ENCODE results near the gene ABCG8. TPM values are rescaled to one million over a fixed set of nuclear protein-coding genes. Genes with fewer than 3 reads are reported as not detected.

The ABCG8 gene
- total RNA-seq, 4 donors from 2014 or later: 0.07 TPM; not detected in 3

DNA sequence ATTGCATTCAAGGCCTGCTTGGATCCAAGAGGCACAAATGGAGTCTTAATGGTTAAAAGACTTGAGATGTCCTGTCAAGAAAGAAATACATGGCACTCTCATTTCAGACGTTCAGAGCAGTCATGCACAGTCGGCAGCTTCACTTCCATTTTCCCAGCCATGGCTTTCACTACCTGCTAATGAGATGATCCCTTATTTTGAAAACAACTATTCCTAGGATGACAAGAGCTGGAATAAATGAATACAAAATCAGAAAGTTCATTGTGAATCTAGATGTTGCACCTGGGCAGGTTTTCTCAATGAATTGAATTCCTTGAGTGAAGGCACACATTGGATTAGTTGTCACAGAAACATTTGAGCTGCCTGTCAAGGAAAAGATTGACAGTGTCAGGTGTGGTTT lies 25.8 kb upstream of the ABCG8 start:
- no peaks in the 10 kb centered on the region for H3K4me1 ChIP-seq
- no peak overlapping the region for H3K27ac ChIP-seq
- no peak for TF ChIP-seq POLR2A (IDR thresholded peaks at IDR 0.05)
- TF ChIP-seq, protein P1, sequence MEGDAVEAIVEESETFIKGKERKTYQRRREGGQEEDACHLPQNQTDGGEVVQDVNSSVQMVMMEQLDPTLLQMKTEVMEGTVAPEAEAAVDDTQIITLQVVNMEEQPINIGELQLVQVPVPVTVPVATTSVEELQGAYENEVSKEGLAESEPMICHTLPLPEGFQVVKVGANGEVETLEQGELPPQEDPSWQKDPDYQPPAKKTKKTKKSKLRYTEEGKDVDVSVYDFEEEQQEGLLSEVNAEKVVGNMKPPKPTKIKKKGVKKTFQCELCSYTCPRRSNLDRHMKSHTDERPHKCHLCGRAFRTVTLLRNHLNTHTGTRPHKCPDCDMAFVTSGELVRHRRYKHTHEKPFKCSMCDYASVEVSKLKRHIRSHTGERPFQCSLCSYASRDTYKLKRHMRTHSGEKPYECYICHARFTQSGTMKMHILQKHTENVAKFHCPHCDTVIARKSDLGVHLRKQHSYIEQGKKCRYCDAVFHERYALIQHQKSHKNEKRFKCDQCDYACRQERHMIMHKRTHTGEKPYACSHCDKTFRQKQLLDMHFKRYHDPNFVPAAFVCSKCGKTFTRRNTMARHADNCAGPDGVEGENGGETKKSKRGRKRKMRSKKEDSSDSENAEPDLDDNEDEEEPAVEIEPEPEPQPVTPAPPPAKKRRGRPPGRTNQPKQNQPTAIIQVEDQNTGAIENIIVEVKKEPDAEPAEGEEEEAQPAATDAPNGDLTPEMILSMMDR (IDR thresholded peaks at IDR 0.05 in 4 of 5, conservative IDR thresholded peaks at IDR 0.05 in 1 of 5): no peak
- ATAC-seq (no peak), DNase-seq (no peak)
- no peaks in the 10 kb centered on the region for H3K9me3 ChIP-seq
- intact Hi-C loops (cut with DNase I; ENCODE audit: low total_unique reads): no loop called here
- no peak overlapping the region for H3K4me3 ChIP-seq
- in situ Hi-C loops (cut with MboI; ENCODE audit: low sequenced_read_pairs in 4 of 4): no loop called here
- H3K36me3 ChIP-seq: no peaks in the 10 kb centered on the region
- H3K27me3 ChIP-seq: no peaks in the 10 kb centered on the region

DNA sequence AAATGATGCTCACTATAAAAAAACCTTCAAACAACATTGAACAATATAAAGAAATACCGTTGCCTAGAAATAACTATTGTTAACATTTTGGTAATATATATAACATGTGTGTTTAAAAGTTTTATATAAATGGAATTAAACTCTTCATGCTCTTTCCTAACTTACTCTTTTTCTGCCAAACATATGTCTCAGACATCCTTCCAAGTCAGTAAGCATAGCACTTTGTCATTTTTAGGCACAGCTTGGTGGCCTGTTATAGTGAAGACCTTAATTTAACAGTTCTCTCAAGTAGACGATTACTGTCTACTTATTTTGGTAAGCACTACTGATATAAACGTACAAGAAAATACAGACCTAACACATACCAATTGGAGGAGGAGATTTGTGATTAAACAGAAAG lies 24.1 kb upstream of the ABCG8 start:
- Histone ChIP-seq H3K27me3 (no peaks in the 10 kb centered on the region), H3K36me3 (no peaks in the 10 kb centered on the region), H3K4me1 (no peaks in the 10 kb centered on the region), H3K27ac (no peak overlapping the region), H3K9me3 (no peaks in the 10 kb centered on the region), H3K4me3 (no peak overlapping the region)
- DNase-seq (no peak), ATAC-seq (no peak)
- intact Hi-C loops (cut with DNase I; ENCODE audit: low total_unique reads) (no loop called here), in situ Hi-C loops (cut with MboI; ENCODE audit: low sequenced_read_pairs in 4 of 4) (no loop called here)
- TF ChIP-seq, protein P1 (IDR thresholded peaks at IDR 0.05 in 4 of 5, conservative IDR thresholded peaks at IDR 0.05 in 1 of 5): no peak
- TF ChIP-seq POLR2A (IDR thresholded peaks at IDR 0.05): no peak

DNA sequence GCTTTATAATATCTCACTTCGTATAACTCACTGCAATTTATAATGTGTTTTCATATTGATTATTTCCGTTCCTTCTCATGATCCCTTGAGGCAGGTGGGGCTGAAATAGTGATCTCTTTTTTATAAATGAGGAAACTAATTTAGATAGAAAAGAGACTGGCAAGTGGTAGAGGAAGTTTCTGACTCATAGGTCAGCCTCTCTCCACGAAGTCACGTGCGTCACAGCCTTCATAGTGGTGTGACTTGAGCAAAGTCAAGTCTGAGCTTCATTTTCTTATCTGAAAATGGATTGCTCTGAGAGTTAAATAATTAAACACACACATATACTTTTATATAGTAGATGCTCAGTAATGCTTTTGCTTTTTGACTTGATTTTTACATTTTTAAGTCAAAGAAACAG lies 20.0 kb upstream of the ABCG8 start:
- no peak overlapping the region for H3K4me3 ChIP-seq
- H3K4me1 ChIP-seq: no peaks in the 10 kb centered on the region
- H3K27ac ChIP-seq: no peak overlapping the region
- DNase-seq (no peak), ATAC-seq (no peak)
- H3K27me3 ChIP-seq: no peaks in the 10 kb centered on the region
- H3K9me3 ChIP-seq: no peaks in the 10 kb centered on the region
- H3K36me3 ChIP-seq: no peaks in the 10 kb centered on the region
- intact Hi-C loops (cut with DNase I; ENCODE audit: low total_unique reads): no loop called here
- in situ Hi-C loops (cut with MboI; ENCODE audit: low sequenced_read_pairs in 4 of 4): no loop called here
- no peak for TF ChIP-seq POLR2A (IDR thresholded peaks at IDR 0.05)
- TF ChIP-seq, protein P1 (IDR thresholded peaks at IDR 0.05 in 4 of 5, conservative IDR thresholded peaks at IDR 0.05 in 1 of 5): no peak

DNA sequence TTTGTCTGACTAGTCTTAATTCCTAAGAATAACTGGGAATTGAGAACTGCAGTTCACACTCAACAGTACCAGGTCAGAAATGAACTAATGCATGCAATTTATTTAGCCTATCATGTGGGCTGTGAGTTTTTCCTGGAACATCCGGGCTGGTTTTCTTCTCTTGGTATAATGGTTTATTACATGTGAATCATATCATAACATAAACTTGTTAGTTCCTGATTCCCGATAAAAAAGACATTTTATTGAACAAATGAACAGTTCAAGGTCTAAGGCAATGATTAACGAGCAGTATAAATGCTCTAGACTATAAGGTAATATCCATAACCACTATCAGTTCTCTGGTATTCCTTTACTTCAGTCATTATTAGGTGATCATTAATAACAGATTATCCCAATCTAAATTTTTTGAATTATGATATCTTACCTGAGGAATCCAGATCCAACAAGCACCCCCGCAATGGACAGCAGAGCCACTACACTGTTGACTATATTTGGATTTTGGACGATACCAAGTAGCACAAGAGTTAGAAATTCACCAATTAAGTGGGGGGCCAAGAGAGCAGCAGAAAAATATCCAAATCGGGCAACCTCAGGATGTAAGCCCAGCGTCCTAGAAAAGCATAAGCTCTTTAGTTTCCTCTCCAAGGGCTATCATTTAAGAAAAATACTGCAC lies 19.1 kb upstream of the ABCG8 start:
- Histone ChIP-seq H3K4me3 (no peak overlapping the region), H3K27ac (no peak overlapping the region), H3K27me3 (peaks cover 0 to 2% (median 0%) of the 10 kb centered on the region in 3 donors), H3K36me3 (no peaks in the 10 kb centered on the region), H3K4me1 (no peaks in the 10 kb centered on the region), H3K9me3 (no peaks in the 10 kb centered on the region)
- no peak for ATAC-seq
- TF ChIP-seq POLR2A (IDR thresholded peaks at IDR 0.05): no peak
- TF ChIP-seq, protein P1 (IDR thresholded peaks at IDR 0.05 in 4 of 5, conservative IDR thresholded peaks at IDR 0.05 in 1 of 5): no peak
- in situ Hi-C loops (cut with MboI; ENCODE audit: low sequenced_read_pairs in 4 of 4) (no loop called here), intact Hi-C loops (cut with DNase I; ENCODE audit: low total_unique reads) (no loop called here)
- DNase-seq: no peak

DNA sequence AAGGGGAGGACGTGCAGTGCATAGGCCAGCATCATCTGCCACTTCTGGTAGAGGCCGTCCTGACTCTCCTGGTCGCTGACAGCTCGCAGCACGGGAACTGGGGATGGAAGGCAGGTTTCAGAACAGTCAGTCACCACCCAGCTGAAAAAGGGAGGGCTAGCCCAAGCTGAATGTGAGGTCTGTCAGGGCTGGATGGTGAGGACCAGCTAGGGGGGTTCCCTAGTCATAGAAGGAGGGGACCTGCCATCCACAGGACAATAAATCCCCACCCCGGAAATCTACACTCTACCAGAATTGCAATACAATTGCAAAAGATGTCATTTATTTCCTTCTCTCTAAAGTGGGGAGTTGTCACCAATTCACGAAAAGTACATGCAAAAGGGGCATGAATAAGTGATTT lies 15.9 kb upstream of the ABCG8 start:
- intact Hi-C loops (cut with DNase I; ENCODE audit: low total_unique reads): no loop called here
- no peak for DNase-seq
- TF ChIP-seq, protein P1 (IDR thresholded peaks at IDR 0.05 in 4 of 5, conservative IDR thresholded peaks at IDR 0.05 in 1 of 5): no peak
- no peak for TF ChIP-seq POLR2A (IDR thresholded peaks at IDR 0.05)

More for the DNA sequence above, 15.9 kb upstream of the ABCG8 start:
- Histone ChIP-seq H3K36me3 (no peaks in the 10 kb centered on the region), H3K4me3 (no peak overlapping the region), H3K4me1 (no peaks in the 10 kb centered on the region), H3K27ac (no peak overlapping the region), H3K27me3 (peaks cover 0 to 2% (median 0%) of the 10 kb centered on the region in 3 donors), H3K9me3 (no peaks in the 10 kb centered on the region)
- no peak for ATAC-seq
- in situ Hi-C loops (cut with MboI; ENCODE audit: low sequenced_read_pairs in 4 of 4): no loop called here

Measured in gastrocnemius medialis (tissue), 4 donors.